Endothelial cell of umbilical vein (primary cell): ENCODE data around the gene EHD2.

Experiments used
- EZH2 ChIP-seq: IDR thresholded peaks from 2 replicates; pipeline ENCODE4 v1.6.1; 2012; ENCODE audit warnings: borderline replicate concordance, low read depth, mild to moderate bottlenecking, moderate library complexity, low read length, inconsistent platforms; ENCODE audit not compliant: severe bottlenecking
- JUN ChIP-seq: IDR thresholded peaks from 2 replicates; pipeline ENCODE4 v1.6.1; 2011; ENCODE audit warnings: borderline replicate concordance, low read depth; ENCODE audit not compliant: insufficient read length, insufficient read depth
- MAX ChIP-seq: IDR thresholded peaks from 2 replicates; pipeline ENCODE4 v1.6.1; 2011; ENCODE audit not compliant: insufficient read depth, insufficient read length
- MYC ChIP-seq: IDR thresholded peaks from one replicate; pipeline ENCODE4 v1.6.1; 2011; ENCODE audit warnings: mild to moderate bottlenecking, low read depth, low read length
- POLR2A ChIP-seq: IDR thresholded peaks from 2 replicates; pipeline ENCODE4 v1.6.1; 2012; ENCODE audit warnings: low read depth, mild to moderate bottlenecking, control low read depth, low read length
- POLR2AphosphoS5 ChIP-seq: IDR thresholded peaks from 2 replicates; pipeline ENCODE4 v1.6.1; 2012; ENCODE audit warnings: low read depth, mild to moderate bottlenecking, control low read depth, low read length, moderate library complexity; ENCODE audit not compliant: insufficient read depth
- TF ChIP-seq, protein P1 (sequence below), 2 donors: IDR thresholded peaks; 1 replicate in 1 of 2; 2 replicates in 1 of 2; pipeline ENCODE4 v1.5.1; 2011; ENCODE audit warnings: low read length in 2 of 2, mild to moderate bottlenecking in 2 of 2, moderate library complexity in 2 of 2, control low read depth in 1 of 2, inconsistent platforms in 1 of 2, low read depth in 1 of 2; ENCODE audit not compliant: insufficient read depth in 1 of 2; ENCODE audit errors: extremely low read depth in 1 of 2

DNA sequence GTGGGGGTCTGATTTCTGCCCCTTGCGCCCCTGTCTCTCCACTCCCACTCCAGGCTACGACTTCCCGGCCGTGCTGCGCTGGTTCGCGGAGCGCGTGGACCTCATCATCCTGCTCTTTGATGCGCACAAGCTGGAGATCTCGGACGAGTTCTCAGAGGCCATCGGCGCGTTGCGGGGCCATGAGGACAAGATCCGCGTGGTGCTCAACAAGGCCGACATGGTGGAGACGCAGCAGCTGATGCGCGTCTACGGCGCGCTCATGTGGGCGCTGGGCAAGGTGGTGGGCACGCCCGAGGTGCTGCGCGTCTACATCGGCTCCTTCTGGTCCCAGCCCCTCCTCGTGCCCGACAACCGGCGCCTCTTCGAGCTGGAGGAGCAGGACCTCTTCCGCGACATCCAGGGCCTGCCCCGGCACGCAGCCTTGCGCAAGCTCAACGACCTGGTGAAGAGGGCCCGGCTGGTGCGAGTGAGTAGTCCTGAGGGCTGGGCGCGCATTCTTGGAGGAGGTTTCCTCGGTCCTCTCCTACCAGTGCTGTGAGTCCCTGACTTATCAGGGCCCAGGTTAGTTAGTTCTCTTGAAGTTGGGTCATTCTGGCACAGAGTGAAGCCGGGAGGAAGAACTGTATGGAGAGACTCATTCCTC lies 12.7 kb downstream of the EHD2 start:
- TF ChIP-seq, protein P1, sequence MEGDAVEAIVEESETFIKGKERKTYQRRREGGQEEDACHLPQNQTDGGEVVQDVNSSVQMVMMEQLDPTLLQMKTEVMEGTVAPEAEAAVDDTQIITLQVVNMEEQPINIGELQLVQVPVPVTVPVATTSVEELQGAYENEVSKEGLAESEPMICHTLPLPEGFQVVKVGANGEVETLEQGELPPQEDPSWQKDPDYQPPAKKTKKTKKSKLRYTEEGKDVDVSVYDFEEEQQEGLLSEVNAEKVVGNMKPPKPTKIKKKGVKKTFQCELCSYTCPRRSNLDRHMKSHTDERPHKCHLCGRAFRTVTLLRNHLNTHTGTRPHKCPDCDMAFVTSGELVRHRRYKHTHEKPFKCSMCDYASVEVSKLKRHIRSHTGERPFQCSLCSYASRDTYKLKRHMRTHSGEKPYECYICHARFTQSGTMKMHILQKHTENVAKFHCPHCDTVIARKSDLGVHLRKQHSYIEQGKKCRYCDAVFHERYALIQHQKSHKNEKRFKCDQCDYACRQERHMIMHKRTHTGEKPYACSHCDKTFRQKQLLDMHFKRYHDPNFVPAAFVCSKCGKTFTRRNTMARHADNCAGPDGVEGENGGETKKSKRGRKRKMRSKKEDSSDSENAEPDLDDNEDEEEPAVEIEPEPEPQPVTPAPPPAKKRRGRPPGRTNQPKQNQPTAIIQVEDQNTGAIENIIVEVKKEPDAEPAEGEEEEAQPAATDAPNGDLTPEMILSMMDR (IDR thresholded peaks at IDR 0.05; ENCODE audit: extremely low read depth in 1 of 2, insufficient read depth in 1 of 2, low read depth in 1 of 2, low read length in 2 of 2): no peak
- TF ChIP-seq POLR2AphosphoS5 (no peak), POLR2A (no peak), EZH2 (no peak), JUN (no peak), MYC (no peak), MAX (no peak)
